ENCODE results near the gene DCUN1D3. TPM values are rescaled to one million over a fixed set of nuclear protein-coding genes. Genes with fewer than 3 reads are reported as not detected.

Gene DCUN1D3, protein sequence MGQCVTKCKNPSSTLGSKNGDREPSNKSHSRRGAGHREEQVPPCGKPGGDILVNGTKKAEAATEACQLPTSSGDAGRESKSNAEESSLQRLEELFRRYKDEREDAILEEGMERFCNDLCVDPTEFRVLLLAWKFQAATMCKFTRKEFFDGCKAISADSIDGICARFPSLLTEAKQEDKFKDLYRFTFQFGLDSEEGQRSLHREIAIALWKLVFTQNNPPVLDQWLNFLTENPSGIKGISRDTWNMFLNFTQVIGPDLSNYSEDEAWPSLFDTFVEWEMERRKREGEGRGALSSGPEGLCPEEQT
- 6.6 to 8.5 TPM (median 7.5 TPM) in 5 replicates for total RNA-seq (2022; extraction: Qiagen RNA extraction)

DNA sequence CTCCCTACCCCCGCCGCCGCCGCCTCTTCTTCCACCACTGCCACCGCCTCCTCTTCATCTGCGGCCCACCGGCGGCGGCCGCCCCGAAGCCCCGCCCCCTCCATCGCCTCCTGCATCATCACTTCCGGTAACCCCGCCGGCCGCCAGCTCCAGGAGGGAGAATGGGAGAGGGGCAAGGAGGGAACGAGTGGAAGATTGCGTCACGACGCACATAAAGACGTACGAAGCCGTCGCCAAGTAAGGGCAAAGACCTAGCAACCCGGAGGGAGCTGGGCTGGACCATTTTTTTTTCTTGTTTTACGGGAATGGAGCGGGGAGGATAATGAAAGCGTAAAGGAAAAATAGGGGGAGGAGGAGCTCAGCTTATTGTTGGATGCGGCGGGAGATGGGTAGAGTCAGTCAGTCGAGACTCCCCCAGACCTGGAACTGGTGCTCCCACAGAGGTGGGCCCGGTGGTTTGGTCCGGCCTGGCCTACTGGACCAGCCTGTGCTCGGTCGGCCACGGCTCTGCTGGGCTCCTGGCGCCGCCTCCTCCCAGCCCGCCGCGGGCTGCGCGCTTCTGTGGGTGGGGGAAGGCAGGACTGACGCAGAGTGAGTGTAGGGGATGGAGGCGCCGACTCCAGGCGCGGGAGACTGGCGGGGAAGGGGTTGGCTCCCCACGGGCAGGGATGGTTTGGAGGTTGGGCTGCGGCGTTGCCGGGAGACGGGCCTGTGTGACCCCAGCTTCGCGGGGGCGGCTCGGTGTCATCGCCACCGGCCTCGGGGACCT lies at the start of gene DCUN1D3, which contains the start of gene LYRM1:
DCUN1D3 (minus strand) TSS at position 60 of the 769 bp plus-strand sequence. CDS start 37,820 bp downstream, outside the sequence.
LYRM1 (plus strand) TSS at position 473 of the 769 bp plus-strand sequence. CDS start 14,785 bp downstream, outside the sequence.

DNA sequence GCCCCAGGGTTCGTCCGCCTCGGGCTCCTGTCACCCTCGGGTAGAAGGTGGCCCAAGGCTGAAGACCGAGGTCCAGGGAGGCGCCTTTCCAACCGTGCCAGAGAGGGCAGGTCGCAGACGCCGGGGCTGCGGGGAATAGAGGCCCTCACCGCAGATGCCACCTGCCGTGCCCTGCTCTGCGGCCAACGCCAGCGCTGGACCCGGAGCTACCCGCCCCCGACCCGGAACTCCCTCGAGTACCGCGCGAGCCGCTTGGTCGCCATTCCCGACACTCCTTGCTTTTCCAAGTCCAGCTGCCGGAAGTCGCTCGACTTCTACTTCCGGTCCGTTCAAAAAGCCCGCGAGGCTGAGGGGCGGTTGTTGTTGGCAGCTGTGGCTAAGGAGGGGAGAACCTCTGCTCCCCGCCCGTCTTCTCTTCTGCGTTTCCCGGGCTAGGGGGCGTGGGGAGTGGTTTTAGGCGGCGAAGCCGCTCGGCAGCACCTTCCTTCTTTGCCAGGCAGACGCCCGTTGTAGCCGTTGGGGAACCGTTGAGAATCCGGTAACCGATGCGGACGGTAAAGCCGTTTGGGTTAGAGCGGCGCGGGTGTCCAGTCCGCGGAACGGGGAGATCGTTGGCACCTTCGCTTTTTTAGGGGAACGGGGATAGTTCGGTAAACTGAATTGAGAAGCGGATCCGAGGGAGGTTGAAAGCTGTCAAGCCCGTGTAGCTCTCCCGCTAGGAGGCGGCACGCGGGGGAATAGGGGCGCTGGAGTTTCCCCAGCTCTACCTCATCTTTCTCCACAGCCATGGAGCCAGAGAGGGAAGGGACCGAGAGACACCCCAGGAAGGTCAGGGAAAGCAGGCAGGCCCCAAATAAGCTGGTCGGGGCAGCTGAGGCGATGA lies 93.7 kb downstream of the DCUN1D3 start, which contains the start of the genes ERI2 and REXO5:
ERI2 (minus strand) TSS at position 305 of the 883 bp plus-strand sequence; CDS start at position 263, 42 bp downstream.
REXO5 (plus strand) TSS at position 360 of the 883 bp plus-strand sequence; CDS start at position 787, 427 bp downstream.

Other genes with a start within 250 kb of the DCUN1D3 start
- gene ACSM1, start 202.7 kb downstream of the DCUN1D3 start, total RNA-seq (2022; extraction: Qiagen RNA extraction) = not detected in 5 replicates
- gene THUMPD1, start 158.5 kb downstream of the DCUN1D3 start, total RNA-seq (2022; extraction: Qiagen RNA extraction) = 21.5 to 23.2 TPM (median 22.4 TPM) in 5 replicates
- gene ACSM3, start 136.3 kb downstream of the DCUN1D3 start, total RNA-seq (2022; extraction: Qiagen RNA extraction) = 3.6 to 5.1 TPM (median 4.3 TPM) in 5 replicates
- gene ERI2, start 93.9 kb downstream of the DCUN1D3 start, total RNA-seq (2022; extraction: Qiagen RNA extraction) = 10.7 to 16.1 TPM (median 12.0 TPM) in 5 replicates
- gene REXO5, start 93.8 kb downstream of the DCUN1D3 start, total RNA-seq (2022; extraction: Qiagen RNA extraction) = 4.0 to 5.2 TPM (median 4.6 TPM) in 5 replicates
- 30.4 to 43.5 TPM (median 32.9 TPM) in 5 replicates for gene LYRM1, start 413 bp upstream of the DCUN1D3 start, total RNA-seq (2022; extraction: Qiagen RNA extraction)

Measured in A549 treated with Mapracorat at 1 μM for 4 hours (cell line).